H1 (cell line): ENCODE measurements around the gene ZBTB47.

Experiments used
- ASH2L ChIP-seq: fragments of 200-600, 300-600 bp; sonication (generic); IDR thresholded peaks from one replicate; pipeline ENCODE4 v1.7.1; 2017; ENCODE audit warnings: low read length
- ATF3 ChIP-seq: IDR thresholded peaks from 2 replicates; pipeline ENCODE4 v1.6.1; 2011; ENCODE audit warnings: low read depth, mild to moderate bottlenecking, low read length; ENCODE audit not compliant: insufficient read depth
- CTCF ChIP-seq, 3 experiments: IDR thresholded peaks; 1 replicate in 2 of 3; 2 replicates in 1 of 3; pipeline versions ENCODE4 v1.5.1 to v1.6.1; 2011; ENCODE audit warnings: low read length in 3 of 3, mild to moderate bottlenecking in 3 of 3, inconsistent platforms in 2 of 3, low read depth in 1 of 3, moderate library complexity in 1 of 3; ENCODE audit not compliant: insufficient read depth in 1 of 3; ENCODE audit errors: control extremely low read depth in 1 of 3
- HDAC2 ChIP-seq, 2 experiments: fragments of 300-600 bp in 1 of 2; sonication (generic) in 1 of 2; IDR thresholded peaks; 2 replicates each; pipeline ENCODE4 v1.6.1; 2011 to 2012; ENCODE audit warnings: low read depth in 2 of 2, low read length in 2 of 2, mild to moderate bottlenecking in 2 of 2, moderate library complexity in 2 of 2, borderline replicate concordance in 1 of 2, inconsistent platforms in 1 of 2
- POLR2A ChIP-seq, 2 experiments: IDR thresholded peaks; 1 replicate in 1 of 2; 2 replicates in 1 of 2; pipeline ENCODE4 v1.6.1; 2011; ENCODE audit warnings: low read depth in 2 of 2, low read length in 2 of 2, mild to moderate bottlenecking in 2 of 2; ENCODE audit errors: control extremely low read depth in 1 of 2
- POLR2AphosphoS5 ChIP-seq: IDR thresholded peaks from 2 replicates; pipeline ENCODE4 v1.6.1; 2011; ENCODE audit warnings: low read depth, low read length
- SUZ12 ChIP-seq: fragments of 200-600 bp; sonication (generic); IDR thresholded peaks from 2 replicates; pipeline ENCODE4 v1.6.1; 2012; ENCODE audit warnings: mild to moderate bottlenecking, inconsistent platforms, low read length, moderate library complexity, mixed read lengths
- USF2 ChIP-seq: IDR thresholded peaks from 2 replicates; pipeline ENCODE4 v1.6.1; 2011; ENCODE audit warnings: low read length, improper control_type of control experiment
- YY1 ChIP-seq: IDR thresholded peaks from 2 replicates; pipeline ENCODE4 v1.6.1; 2011; ENCODE audit warnings: low read depth, mild to moderate bottlenecking, low read length

GRCh38 chr3:42612928-42613327, 40.6 kb upstream of the ZBTB47 start:
- TF ChIP-seq HDAC2 (IDR thresholded peaks at IDR 0.05; ENCODE audit: borderline replicate concordance in 1 of 2, low read depth in 2 of 2, low read length in 2 of 2): no peak
- TF ChIP-seq SUZ12: no peak
- TF ChIP-seq CTCF (IDR thresholded peaks at IDR 0.05; ENCODE audit: control extremely low read depth in 1 of 3, insufficient read depth in 1 of 3, low read depth in 1 of 3, low read length in 3 of 3): no peak
- TF ChIP-seq YY1: no peak
- TF ChIP-seq ATF3: no peak
- TF ChIP-seq POLR2AphosphoS5: no peak
- no peak for TF ChIP-seq USF2
- TF ChIP-seq POLR2A (IDR thresholded peaks at IDR 0.05; ENCODE audit: control extremely low read depth in 1 of 2, low read depth in 2 of 2, low read length in 2 of 2): no peak
- no peak for TF ChIP-seq ASH2L
